Measurements from ENCODE around the gene C5orf22. TPM values are rescaled to one million over a fixed set of nuclear protein-coding genes. Genes with fewer than 3 reads are reported as not detected.

C5orf22 gene
- total RNA-seq: 10 to 100 TPM; 29.8 to 32.5 TPM
- polyA plus RNA-seq: 19.0 TPM

DNA sequence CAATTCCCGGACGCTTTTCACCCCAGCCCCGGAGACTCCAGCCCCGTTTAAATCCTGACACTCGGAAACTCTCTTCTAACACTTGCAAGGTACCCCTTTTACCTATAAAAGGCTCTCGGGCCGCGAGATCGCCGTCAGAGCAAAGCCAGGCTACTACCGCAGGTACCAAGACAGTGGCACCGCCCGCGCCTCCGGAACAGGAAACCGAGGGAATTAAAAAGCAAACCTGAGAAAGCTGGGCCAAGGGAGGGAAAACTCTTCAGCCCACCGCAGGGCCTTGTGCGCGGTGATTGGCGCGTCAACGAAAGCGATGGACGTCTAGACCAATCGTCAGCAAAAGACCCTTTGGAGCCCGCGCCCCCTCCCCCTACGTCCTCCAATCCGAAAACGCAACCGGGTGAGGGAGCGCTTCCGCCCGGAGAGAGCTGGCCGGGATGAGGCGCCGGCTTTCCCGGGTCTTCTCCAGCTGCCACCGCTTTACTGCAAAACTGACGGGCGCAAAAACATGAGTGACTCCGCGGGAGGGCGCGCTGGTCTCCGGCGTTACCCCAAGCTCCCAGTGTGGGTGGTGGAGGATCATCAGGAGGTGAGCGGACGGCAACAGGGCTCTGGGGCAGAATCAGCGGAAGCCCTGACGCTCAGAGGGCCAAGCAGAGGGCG, at the start of gene C5orf22, which contains the start of gene DROSHA:
TSS of gene C5orf22 (plus strand) at position 414 of the 660 bp plus-strand sequence. CDS start at position 506, 92 bp downstream.
TSS of gene DROSHA (minus strand) at position 206 of the 660 bp plus-strand sequence. CDS start 3,034 bp downstream, outside the sequence.
- no peaks in the 10 kb centered on the region for H3K27me3 Mint-ChIP-seq
- peak; percentile 84 to 90 (median 87) for DNase-seq
- H3K4me1 Mint-ChIP-seq: peaks cover 57 to 83% (median 82%) of the 10 kb centered on the region in 3 donors
- Histone ChIP-seq H3K36me3 (ENCODE audit: insufficient read depth, low read length) (peaks cover 22% of the 10 kb centered on the region), H3K27me3 (ENCODE audit: insufficient read depth, low read length, poor library complexity, severe bottlenecking) (no peaks in the 10 kb centered on the region), H3K4me3 (ENCODE audit: low read length) (peak within 1 kb of the TSS; percentile 88), H3K27ac (ENCODE audit: low read depth, low read length) (peak within 1 kb of the TSS; percentile 75), H3K9me3 (ENCODE audit: low read length) (no peaks in the 10 kb centered on the region), H3K4me1 (ENCODE audit: insufficient read depth, low read length) (peaks cover 33% of the 10 kb centered on the region)
- POLR2A ChIA-PET: interaction anchor here (1.2 kb wide), 1 partner anchor 20 kb away, joined by 3 read pairs; no protein-coding TSS in a partner anchor
- peak within 1 kb of the TSS; percentile 84 to 98 (median 97) for H3K27ac Mint-ChIP-seq
- H3K4me3 Mint-ChIP-seq: peak within 1 kb of the TSS; percentile 93 to 100 (median 99)
- H3K9me3 Mint-ChIP-seq: no peaks in the 10 kb centered on the region
- H3K36me3 Mint-ChIP-seq: peaks cover 18 to 66% (median 24%) of the 10 kb centered on the region in 3 donors
- CTCF ChIA-PET: interaction anchor here (1.0 kb wide), 1 partner anchor 545 kb away, joined by 3 read pairs; no protein-coding TSS in a partner anchor

DNA sequence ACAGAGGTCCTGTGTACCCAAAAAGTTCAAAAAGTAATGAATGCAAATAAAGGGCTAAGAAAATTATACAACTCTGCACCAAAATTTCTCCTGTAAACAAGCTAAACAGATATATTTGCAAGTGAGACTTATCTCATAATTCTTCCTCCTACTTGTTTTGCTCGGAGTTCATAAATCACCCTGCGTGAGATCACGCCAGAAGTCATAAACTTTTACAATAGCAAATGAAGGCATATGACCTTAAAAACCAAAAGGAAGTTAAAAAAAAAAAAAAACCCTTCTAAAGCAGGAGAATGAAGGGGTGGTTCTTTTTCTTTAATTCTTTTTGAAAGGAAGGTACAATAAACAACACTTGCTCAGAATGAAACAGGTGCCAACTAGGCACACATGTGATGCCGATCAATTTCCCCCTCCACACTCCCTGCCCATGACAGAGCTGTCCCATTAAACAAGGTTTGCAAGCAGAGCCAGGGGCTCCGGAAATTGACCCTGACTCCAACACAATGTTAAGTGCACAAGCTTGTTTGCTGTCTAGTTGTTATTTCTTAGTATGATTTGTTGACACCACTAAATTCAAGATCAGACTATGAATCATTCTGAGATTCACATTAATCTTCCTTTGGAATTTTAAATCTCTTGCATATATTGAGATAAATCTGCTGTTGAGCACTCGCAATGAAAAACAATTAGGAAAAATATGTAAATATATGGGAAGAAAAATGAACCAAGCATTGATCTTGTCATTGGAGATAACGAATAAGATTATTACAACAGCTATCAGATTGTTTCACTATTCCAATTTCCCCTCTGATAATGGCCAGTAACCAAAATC, 46.5 kb upstream of the C5orf22 start:
- no peaks in the 10 kb centered on the region for H3K9me3 Mint-ChIP-seq

DNA sequence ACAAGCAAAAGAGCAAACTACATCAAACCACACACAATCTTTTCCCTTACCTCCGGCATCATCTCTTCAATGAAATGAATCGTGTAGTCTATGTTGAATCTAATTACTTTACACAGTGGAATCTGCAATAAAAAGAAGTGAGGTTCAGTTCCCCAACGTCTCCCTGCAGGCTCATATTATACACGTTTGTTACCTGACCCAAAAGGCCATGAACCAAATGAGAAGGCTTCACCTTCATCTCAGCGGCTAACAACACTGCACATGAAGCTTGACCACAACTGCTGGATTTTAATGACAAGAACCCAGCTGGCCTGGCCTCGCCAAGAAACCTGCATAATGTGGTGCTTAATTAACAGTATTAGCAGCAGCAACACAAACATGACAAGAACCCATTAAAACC, 45.7 kb upstream of the C5orf22 start:
- no peak overlapping the region for H3K27ac ChIP-seq (ENCODE audit: low read depth, low read length)
- peaks cover 15% of the 10 kb centered on the region for H3K36me3 ChIP-seq (ENCODE audit: insufficient read depth, low read length)
- no peaks in the 10 kb centered on the region for H3K9me3 ChIP-seq (ENCODE audit: low read length)
- POLR2A ChIA-PET: no interaction called here
- no peaks in the 10 kb centered on the region for H3K27me3 ChIP-seq (ENCODE audit: insufficient read depth, low read length, poor library complexity, severe bottlenecking)
- H3K4me1 Mint-ChIP-seq: peaks cover 0 to 4% (median 0%) of the 10 kb centered on the region in 3 donors
- peaks cover 8 to 87% (median 47%) of the 10 kb centered on the region in 3 donors for H3K36me3 Mint-ChIP-seq
- no peak for DNase-seq
- no peak overlapping the region for H3K4me3 Mint-ChIP-seq
- no peaks in the 10 kb centered on the region for H3K9me3 Mint-ChIP-seq
- H3K4me3 ChIP-seq (ENCODE audit: low read length): no peak overlapping the region
- H3K27ac Mint-ChIP-seq: peak overlapping the region in 1 of 8 donors; percentile 29
- CTCF ChIA-PET: no interaction called here
- H3K27me3 Mint-ChIP-seq: no peaks in the 10 kb centered on the region
- no peaks in the 10 kb centered on the region for H3K4me1 ChIP-seq (ENCODE audit: insufficient read depth, low read length)

More for the DNA sequence above, 46.5 kb upstream of the C5orf22 start:
- Histone ChIP-seq H3K4me1 (ENCODE audit: insufficient read depth, low read length) (no peaks in the 10 kb centered on the region), H3K4me3 (ENCODE audit: low read length) (no peak overlapping the region), H3K27ac (ENCODE audit: low read depth, low read length) (no peak overlapping the region), H3K27me3 (ENCODE audit: insufficient read depth, low read length, poor library complexity, severe bottlenecking) (no peaks in the 10 kb centered on the region), H3K36me3 (ENCODE audit: insufficient read depth, low read length) (peaks cover 15% of the 10 kb centered on the region), H3K9me3 (ENCODE audit: low read length) (no peaks in the 10 kb centered on the region)
- CTCF ChIA-PET: no interaction called here
- Mint-ChIP-seq H3K27me3 (no peaks in the 10 kb centered on the region), H3K36me3 (peaks cover 8 to 86% (median 45%) of the 10 kb centered on the region in 3 donors), H3K27ac (peak overlapping the region in 2 of 8 donors; percentile 19 to 64), H3K4me3 (no peak overlapping the region), H3K4me1 (peaks cover 0 to 4% (median 0%) of the 10 kb centered on the region in 3 donors)
- POLR2A ChIA-PET: no interaction called here
- DNase-seq: no peak

DNA sequence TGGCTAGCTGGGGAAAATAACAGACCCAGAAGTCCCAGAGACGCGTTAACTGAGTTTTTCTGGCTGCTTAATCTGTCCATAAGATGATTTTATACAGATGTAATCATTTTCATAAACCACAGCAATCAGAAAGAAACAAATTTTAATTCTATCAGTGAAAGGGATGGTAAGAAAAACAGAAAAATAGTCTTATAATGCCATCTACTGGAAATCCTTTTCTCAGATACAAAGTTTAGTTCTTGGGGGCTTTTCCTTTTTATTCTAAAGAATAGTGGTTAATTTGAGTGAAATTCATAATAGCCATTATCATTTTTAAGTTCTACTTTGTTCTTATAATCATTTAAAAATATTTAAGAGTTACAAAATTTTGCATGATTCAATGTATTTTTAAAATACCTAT, 44.6 kb upstream of the C5orf22 start:
- H3K9me3 Mint-ChIP-seq: no peaks in the 10 kb centered on the region
- H3K4me1 ChIP-seq (ENCODE audit: insufficient read depth, low read length): no peaks in the 10 kb centered on the region
- H3K36me3 Mint-ChIP-seq: peaks cover 3 to 85% (median 42%) of the 10 kb centered on the region in 3 donors
- H3K27ac ChIP-seq (ENCODE audit: low read depth, low read length): no peak overlapping the region
- H3K4me3 ChIP-seq (ENCODE audit: low read length): no peak overlapping the region
- no peaks in the 10 kb centered on the region for H3K9me3 ChIP-seq (ENCODE audit: low read length)
- H3K4me3 Mint-ChIP-seq: no peak overlapping the region
- ChIA-PET POLR2A (no interaction called here), CTCF (no interaction called here)
- H3K4me1 Mint-ChIP-seq: peaks cover 0 to 4% (median 0%) of the 10 kb centered on the region in 3 donors
- H3K27me3 Mint-ChIP-seq: no peaks in the 10 kb centered on the region
- no peaks in the 10 kb centered on the region for H3K27me3 ChIP-seq (ENCODE audit: insufficient read depth, low read length, poor library complexity, severe bottlenecking)
- DNase-seq: no peak
- H3K36me3 ChIP-seq (ENCODE audit: insufficient read depth, low read length): peaks cover 18% of the 10 kb centered on the region
- H3K27ac Mint-ChIP-seq: peak overlapping the region in 1 of 8 donors; percentile 8

DNA sequence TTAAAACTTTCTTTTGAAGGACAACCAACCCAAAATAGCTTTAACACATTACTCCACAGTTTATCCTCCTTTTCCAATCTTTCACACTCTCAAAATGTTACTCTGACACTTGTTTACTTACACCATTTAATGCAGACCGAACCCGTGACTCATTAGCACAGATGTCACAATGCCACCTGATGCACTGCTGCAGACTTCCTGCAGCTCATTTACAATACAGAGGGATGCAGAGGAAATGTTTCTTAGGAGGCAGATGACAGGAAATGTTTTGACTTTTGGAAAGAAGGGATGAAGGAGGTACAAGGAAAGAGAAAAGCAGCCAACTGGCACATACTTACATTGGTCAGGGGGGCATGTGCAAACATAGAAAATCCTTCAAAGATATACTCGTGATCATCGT, 39.2 kb upstream of the C5orf22 start:
- CTCF ChIA-PET: no interaction called here
- H3K9me3 ChIP-seq (ENCODE audit: low read length): no peaks in the 10 kb centered on the region
- Mint-ChIP-seq H3K36me3 (peaks cover 7 to 90% (median 32%) of the 10 kb centered on the region in 3 donors), H3K4me3 (no peak overlapping the region), H3K27ac (peak overlapping the region in 1 of 8 donors; percentile 41), H3K4me1 (no peaks in the 10 kb centered on the region), H3K27me3 (no peaks in the 10 kb centered on the region), H3K9me3 (no peaks in the 10 kb centered on the region)
- H3K36me3 ChIP-seq (ENCODE audit: insufficient read depth, low read length): peaks cover 43% of the 10 kb centered on the region
- no peaks in the 10 kb centered on the region for H3K4me1 ChIP-seq (ENCODE audit: insufficient read depth, low read length)
- H3K27me3 ChIP-seq (ENCODE audit: insufficient read depth, low read length, poor library complexity, severe bottlenecking): no peaks in the 10 kb centered on the region
- no peak overlapping the region for H3K4me3 ChIP-seq (ENCODE audit: low read length)
- H3K27ac ChIP-seq (ENCODE audit: low read depth, low read length): no peak overlapping the region
- no peak for DNase-seq
- POLR2A ChIA-PET: no interaction called here

DNA sequence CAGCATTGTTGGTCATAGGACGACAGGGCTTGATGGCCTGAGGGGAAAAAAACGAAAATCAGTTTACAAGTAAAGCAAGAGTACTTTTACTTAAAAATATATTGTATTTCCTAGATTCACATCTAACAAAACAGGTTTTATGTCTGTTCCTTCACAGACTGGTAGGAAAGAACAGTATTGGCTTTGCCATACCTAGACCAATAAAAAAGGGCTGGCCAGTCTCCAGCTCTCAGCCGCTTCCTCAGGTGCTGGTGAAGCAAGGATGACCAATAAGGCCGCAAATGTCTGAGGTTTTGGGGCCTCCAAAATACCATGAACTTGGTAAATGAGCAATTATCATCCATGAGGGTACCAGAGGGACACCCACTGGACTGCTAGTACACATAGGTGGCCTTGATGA, 36.8 kb upstream of the C5orf22 start:
- H3K27me3 ChIP-seq (ENCODE audit: insufficient read depth, low read length, poor library complexity, severe bottlenecking): no peaks in the 10 kb centered on the region
- CTCF ChIA-PET: no interaction called here
- no peak overlapping the region for H3K4me3 ChIP-seq (ENCODE audit: low read length)
- H3K27ac ChIP-seq (ENCODE audit: low read depth, low read length): no peak overlapping the region
- peaks cover 0 to 5% (median 0%) of the 10 kb centered on the region in 3 donors for H3K4me1 Mint-ChIP-seq
- H3K9me3 Mint-ChIP-seq: no peaks in the 10 kb centered on the region
- H3K36me3 Mint-ChIP-seq: peaks cover 12 to 93% (median 35%) of the 10 kb centered on the region in 3 donors
- DNase-seq: no peak
- H3K27me3 Mint-ChIP-seq: no peaks in the 10 kb centered on the region
- H3K36me3 ChIP-seq (ENCODE audit: insufficient read depth, low read length): peaks cover 48% of the 10 kb centered on the region
- POLR2A ChIA-PET: no interaction called here
- H3K27ac Mint-ChIP-seq: no peak overlapping the region
- H3K9me3 ChIP-seq (ENCODE audit: low read length): no peaks in the 10 kb centered on the region
- H3K4me3 Mint-ChIP-seq: no peak overlapping the region
- H3K4me1 ChIP-seq (ENCODE audit: insufficient read depth, low read length): no peaks in the 10 kb centered on the region

DNA sequence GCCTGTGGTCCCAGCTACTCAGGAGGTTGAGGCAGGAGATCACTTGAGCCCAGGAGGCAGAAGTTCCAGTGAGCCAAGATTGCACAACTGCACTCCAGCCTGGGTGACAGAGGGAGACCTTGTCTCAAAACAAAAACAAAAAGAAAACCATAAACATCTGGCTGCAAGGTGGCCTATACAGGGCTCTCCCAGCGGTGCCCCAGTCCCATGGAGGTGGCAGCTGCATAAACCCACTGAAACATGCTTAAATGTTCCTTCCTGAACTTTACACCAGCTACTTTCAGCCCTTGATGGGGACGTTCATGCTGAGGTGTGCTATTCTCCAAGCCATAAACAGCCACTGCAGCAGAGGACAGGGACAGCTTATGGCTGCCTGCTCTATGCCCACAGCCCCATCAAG, 35.8 kb upstream of the C5orf22 start:
- ChIA-PET CTCF (no interaction called here), POLR2A (no interaction called here)
- no peaks in the 10 kb centered on the region for H3K9me3 ChIP-seq (ENCODE audit: low read length)
- no peaks in the 10 kb centered on the region for H3K4me1 ChIP-seq (ENCODE audit: insufficient read depth, low read length)
- no peaks in the 10 kb centered on the region for H3K27me3 ChIP-seq (ENCODE audit: insufficient read depth, low read length, poor library complexity, severe bottlenecking)
- H3K27ac Mint-ChIP-seq: peak overlapping the region in 1 of 8 donors; percentile 70
- no peaks in the 10 kb centered on the region for H3K9me3 Mint-ChIP-seq
- no peak overlapping the region for H3K27ac ChIP-seq (ENCODE audit: low read depth, low read length)
- H3K4me3 Mint-ChIP-seq: no peak overlapping the region
- H3K27me3 Mint-ChIP-seq: no peaks in the 10 kb centered on the region
- H3K36me3 Mint-ChIP-seq: peaks cover 17 to 94% (median 34%) of the 10 kb centered on the region in 3 donors
- no peak overlapping the region for H3K4me3 ChIP-seq (ENCODE audit: low read length)
- no peak for DNase-seq
- peaks cover 0 to 5% (median 1%) of the 10 kb centered on the region in 3 donors for H3K4me1 Mint-ChIP-seq
- H3K36me3 ChIP-seq (ENCODE audit: insufficient read depth, low read length): peaks cover 55% of the 10 kb centered on the region

DNA sequence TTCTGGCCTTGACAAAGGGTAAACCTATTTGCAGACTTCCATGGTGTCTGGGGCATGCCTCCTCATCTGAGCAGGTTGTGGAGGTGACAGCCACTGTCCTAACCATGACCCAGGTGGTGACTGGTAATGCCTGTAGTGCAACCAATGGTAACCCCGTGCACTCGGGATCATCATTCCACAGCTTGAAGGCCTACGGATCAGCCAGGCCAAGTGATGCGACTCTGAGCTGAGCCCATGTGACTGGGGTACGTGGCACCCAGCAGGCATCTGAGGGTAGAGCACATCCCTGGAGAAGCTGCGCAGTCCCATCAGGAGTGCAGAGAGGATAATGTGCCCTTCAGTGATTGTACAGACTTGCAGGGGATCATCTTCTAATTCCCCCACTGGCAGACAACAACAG, 35.2 kb upstream of the C5orf22 start:
- Mint-ChIP-seq H3K4me3 (no peak overlapping the region), H3K4me1 (peaks cover 0 to 5% (median 1%) of the 10 kb centered on the region in 3 donors), H3K36me3 (peaks cover 17 to 96% (median 35%) of the 10 kb centered on the region in 3 donors), H3K9me3 (no peaks in the 10 kb centered on the region), H3K27ac (no peak overlapping the region), H3K27me3 (no peaks in the 10 kb centered on the region)
- H3K9me3 ChIP-seq (ENCODE audit: low read length): no peaks in the 10 kb centered on the region
- no peak overlapping the region for H3K27ac ChIP-seq (ENCODE audit: low read depth, low read length)
- peaks cover 58% of the 10 kb centered on the region for H3K36me3 ChIP-seq (ENCODE audit: insufficient read depth, low read length)
- ChIA-PET POLR2A (no interaction called here), CTCF (no interaction called here)
- no peak for DNase-seq
- no peaks in the 10 kb centered on the region for H3K27me3 ChIP-seq (ENCODE audit: insufficient read depth, low read length, poor library complexity, severe bottlenecking)
- H3K4me1 ChIP-seq (ENCODE audit: insufficient read depth, low read length): no peaks in the 10 kb centered on the region
- H3K4me3 ChIP-seq (ENCODE audit: low read length): no peak overlapping the region

Measured in CD8-positive, alpha-beta memory T cell (primary cell).